Stimulated activated CD8-positive, alpha-beta memory T cell treated with anti-CD3 and anti-CD28 coated beads, Interleukin-15, amount 100 ng/mL, for 1 hour (primary cell): ENCODE measurements around the gene WDR93.

Experiments used
- DNase-seq: peaks from one replicate; pipeline ENCODE4 v3.0.0-alpha.2; 2020; ENCODE audit warnings: low read depth

WDR93 gene

GRCh38 chr15:89690276-89691218, at the start of gene WDR93, which contains the start of gene PEX11A:
TSS of gene WDR93 (plus strand) at chr15:89690811. CDS start at chr15:89701747, 10,936 bp downstream.
TSS of gene PEX11A (minus strand) at chr15:89690754. CDS start at chr15:89690632, 122 bp downstream.
- peak; percentile 54 for DNase-seq

GRCh38 chr15:89641053-89641452, 49.6 kb upstream of the WDR93 start:
- DNase-seq: no peak

- no peak for DNase-seq
Observed at GRCh38 chr15:89642106-89642505, 48.5 kb upstream of the WDR93 start.

GRCh38 chr15:89645680-89646079, 44.9 kb upstream of the WDR93 start:
- no peak for DNase-seq

- DNase-seq: no peak
Observed at GRCh38 chr15:89646416-89647141, 44.0 kb upstream of the WDR93 start.

GRCh38 chr15:89647191-89647851, 43.3 kb upstream of the WDR93 start:
- DNase-seq: peak; percentile 24

GRCh38 chr15:89648106-89649012, 42.3 kb upstream of the WDR93 start:
- no peak for DNase-seq

GRCh38 chr15:89649013-89649625, 41.5 kb upstream of the WDR93 start:
- DNase-seq: no peak

GRCh38 chr15:89649716-89650115, 40.9 kb upstream of the WDR93 start:
- DNase-seq: no peak

- no peak for DNase-seq
Observed at GRCh38 chr15:89652131-89652530, 38.5 kb upstream of the WDR93 start.

GRCh38 chr15:89652666-89653065, 37.9 kb upstream of the WDR93 start:
- no peak for DNase-seq

- DNase-seq: no peak
Observed at GRCh38 chr15:89653578-89653977, 37.0 kb upstream of the WDR93 start.

- DNase-seq: no peak
Observed at GRCh38 chr15:89654301-89654761, 36.3 kb upstream of the WDR93 start.

- no peak for DNase-seq
Observed at GRCh38 chr15:89654847-89655805, 35.5 kb upstream of the WDR93 start, which contains the start of gene KIF7. TSS of gene KIF7 (minus strand) at chr15:89655467. CDS start at chr15:89652930, 2,537 bp downstream.

- no peak for DNase-seq
Observed at GRCh38 chr15:89656116-89656815, 34.3 kb upstream of the WDR93 start.

- no peak for DNase-seq
Observed at GRCh38 chr15:89657686-89658200, 32.9 kb upstream of the WDR93 start.

- DNase-seq: no peak
Observed at GRCh38 chr15:89659295-89659694, 31.3 kb upstream of the WDR93 start.

- no peak for DNase-seq
Observed at GRCh38 chr15:89660556-89660955, 30.1 kb upstream of the WDR93 start.
